ENCODE measurements around the gene LYL1.

Gene LYL1

DNA sequence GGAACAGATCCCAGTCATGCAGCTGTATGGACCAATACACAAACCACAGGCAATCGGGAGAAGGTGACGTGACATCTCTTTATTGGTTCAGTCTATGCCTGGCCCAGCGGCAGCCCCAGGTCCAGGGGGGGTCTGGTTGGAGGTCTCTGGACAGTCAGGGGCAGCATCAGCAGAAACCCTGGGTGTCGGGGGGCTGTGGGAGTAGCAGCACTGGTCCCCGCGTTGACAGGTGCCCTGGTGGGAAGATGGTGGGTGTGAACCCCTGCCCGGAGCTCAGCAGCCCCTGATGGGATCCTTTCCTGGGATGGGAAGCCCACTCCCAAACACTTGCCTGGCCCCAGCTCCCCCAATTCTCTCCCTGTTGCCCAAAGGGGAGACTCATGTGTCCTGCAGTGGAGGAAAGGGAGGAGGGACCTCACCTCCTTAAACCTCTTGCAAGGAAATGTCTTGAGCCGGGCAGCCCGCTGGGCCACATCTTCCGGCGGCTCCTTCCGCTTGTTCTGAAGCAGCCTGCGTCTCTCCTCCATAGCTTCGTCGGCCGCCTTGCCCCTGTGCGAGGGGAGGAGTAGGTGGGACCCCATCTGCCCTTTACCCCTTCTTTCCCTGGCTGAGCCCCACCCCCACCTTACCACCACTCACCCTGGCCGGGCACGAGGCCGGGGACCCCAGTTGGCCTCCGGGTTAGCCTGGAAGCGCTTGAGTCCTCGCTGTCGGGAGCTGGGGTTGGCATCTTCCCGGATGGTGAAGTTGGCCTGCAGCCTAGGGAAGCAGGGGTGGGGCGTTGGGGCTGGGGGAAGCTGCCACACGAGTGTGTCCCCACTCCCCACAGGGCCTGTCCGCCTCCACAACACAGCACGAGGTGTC lies 2.4 kb upstream of the LYL1 start:
- no peak for DNase-seq (ENCODE audit: low spot score)

DNA sequence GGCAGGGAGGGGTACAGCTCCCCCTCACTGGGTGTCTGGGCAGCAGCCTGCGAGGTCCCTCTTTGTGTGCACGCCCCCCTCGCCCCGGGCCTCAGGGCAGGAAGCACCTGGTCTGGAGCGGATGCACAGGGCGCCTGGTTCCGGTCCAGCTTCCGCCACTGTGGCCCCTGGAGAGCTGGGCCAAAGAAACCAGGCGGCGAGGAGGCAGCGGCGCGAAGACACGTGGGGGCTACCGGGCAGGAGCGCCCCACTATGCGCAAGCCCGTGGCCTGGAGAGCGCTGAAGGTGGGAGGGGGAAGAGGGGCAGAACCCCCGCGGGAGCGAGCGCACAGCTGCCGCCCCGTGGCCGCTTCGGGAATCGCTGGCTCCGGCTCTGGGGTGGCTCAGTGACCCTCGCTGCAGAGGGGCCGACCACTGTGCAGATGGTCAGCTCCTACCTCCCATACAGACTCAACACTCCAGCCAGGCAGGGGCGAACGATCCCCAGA lies 1.7 kb upstream of the LYL1 start:
- peak; percentile 81 for DNase-seq (ENCODE audit: low spot score)

DNA sequence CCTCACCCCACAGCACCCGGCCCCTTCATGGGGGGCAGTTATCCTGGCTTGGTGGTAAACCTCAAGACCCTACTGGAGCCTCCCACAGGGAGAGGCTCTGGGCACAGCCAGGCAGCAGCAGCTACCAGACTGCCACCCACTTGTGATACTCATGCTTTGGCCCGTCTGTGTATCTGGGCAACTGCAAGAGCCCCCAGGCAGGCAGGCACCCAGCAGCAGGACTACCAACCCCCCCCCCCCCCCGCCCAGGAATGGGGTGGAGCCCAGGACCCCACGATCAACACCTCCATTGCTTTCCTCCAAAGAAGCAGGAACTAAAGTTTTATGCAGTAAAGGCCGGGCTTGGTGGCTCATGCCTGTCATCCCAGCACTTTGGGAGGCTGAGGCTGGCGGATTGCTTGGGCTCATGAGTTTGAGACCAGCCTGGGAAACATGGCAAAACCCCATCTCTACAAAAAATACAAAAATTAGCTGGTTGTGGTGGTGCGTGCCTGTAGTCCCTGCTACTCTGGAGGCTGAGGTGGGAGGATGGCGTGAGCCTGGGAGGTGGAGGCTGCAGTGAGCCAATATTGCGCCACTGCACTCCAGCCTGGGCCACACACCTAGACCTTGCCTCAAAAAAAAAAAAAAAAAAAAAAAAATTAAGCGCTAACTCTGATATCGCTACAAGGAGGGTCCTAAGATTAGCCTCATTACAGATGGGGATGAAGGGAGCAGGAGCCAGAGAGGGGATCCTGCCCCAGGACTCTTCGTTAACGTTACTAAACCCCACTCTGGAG lies 1.1 kb upstream of the LYL1 start:
- peak; percentile 75 for DNase-seq (ENCODE audit: low spot score)

DNA sequence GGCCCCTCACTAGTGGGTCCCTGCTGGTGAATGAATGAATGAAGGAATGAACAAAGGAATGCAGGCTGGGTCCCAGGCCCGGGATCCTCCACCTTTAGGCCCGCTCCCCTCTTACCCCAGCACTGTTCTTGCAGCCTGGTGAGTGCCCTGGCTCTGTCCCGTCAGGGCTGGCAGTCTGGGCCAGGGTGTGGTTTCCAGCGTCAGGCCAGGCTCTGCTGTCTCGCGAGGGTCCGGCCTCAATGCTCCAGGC lies 317 bp downstream of the LYL1 start:
- DNase-seq (ENCODE audit: low spot score): no peak

DNA sequence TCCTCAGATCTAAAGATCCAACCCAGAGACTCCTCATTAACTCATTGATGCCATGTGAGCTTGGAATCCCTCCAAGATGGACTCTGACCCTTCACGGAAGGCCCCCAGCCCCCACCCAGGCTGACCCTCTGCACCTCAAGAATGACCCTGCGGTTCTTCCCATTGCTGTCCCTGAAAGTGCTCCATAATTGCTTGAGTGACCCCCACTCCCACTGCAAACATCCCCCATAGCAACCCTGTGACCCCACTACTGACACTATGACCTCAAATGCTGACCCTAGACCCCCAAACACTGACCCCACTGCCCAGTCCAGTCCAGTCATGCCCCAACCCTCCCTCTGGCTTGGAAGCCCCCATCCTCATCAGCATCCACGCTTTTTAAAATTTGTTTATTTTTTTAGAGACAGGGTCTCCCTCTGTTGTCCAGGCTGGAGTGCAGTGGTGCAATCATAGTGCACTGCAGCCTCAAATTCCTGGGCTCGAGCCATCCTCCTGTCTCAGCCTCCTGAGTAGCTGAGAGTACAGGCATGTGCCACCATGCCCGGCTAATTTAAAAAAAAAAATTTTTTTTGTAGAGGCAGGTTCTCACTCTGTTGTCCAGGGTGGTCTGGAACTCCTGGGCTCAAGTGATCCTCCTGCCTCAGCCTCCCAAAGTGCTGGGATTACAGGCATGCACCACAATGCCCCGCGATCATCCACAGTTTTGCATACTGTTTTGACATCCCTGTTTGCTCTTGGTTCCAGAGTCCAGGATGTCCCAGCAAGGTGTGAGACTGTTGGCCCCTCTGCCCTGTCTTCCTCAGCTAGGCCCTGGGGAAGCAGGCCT lies 855 bp downstream of the LYL1 start:
- DNase-seq (ENCODE audit: low spot score): no peak

DNA sequence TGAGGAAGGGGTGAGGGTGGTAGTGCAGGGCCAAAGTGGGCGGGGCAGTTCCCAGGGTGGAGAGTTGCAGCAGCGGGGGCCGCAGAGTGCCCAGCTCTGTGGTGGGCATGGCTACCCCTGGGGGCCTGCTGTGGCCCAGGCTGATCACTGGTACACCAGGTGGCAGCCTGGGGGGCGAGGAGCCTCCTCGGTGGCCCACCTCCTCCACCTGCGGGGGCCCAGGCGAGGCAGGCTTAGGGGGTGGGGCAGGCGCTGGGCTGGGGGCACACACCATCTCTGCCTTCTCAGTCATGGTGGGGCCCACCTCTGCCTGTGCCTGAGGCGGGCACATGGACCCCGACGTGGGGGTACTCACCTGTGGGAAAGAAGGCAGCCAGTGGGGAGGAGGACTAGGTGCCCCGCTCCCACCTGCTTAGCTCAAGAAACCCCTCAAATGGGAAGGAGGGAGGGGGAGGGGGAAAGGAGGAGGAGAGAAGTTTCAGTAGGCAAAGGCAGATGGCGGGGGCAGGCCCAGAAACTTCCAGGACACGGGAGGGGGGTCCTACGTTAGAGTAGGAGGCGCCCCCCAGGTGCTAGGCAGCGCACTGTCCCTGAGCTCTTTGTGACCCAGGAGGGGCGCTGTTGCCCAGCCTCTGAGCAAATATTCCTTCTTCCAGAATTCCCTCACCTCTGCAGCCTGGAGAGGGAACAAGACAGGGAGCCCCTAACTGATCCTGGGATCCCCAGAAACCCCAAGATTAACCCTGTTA lies 1.6 kb downstream of the LYL1 start:
- peak; percentile 82 for DNase-seq (ENCODE audit: low spot score)

DNA sequence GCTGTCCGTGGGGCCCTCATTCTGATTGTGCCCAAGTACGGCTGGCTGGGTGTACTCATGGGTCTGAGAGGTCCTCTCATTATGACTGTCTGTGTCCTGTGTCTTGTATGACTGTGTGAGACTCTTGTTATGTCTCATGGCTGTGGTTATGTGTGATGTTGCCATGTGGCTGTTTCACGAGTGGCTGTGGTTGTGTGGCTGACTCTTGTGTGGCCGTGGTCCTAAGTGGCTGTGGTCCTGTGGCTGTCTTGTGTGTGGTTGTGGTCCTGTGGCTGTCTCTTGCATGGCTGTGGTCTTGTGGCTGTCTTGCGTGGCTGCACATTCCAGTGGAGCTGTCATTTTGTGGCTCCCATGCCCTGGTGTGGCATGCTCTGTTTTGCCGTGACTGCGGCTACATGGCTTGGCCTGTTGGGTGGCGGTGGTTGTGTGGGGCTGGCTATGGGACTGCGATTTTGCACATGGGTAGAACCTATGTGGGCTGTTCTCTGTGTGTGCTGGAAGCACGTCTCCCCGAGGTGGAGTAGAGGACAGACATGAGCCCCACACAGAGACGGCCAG lies 2.5 kb downstream of the LYL1 start:
- peak; percentile 69 for DNase-seq (ENCODE audit: low spot score)

DNA sequence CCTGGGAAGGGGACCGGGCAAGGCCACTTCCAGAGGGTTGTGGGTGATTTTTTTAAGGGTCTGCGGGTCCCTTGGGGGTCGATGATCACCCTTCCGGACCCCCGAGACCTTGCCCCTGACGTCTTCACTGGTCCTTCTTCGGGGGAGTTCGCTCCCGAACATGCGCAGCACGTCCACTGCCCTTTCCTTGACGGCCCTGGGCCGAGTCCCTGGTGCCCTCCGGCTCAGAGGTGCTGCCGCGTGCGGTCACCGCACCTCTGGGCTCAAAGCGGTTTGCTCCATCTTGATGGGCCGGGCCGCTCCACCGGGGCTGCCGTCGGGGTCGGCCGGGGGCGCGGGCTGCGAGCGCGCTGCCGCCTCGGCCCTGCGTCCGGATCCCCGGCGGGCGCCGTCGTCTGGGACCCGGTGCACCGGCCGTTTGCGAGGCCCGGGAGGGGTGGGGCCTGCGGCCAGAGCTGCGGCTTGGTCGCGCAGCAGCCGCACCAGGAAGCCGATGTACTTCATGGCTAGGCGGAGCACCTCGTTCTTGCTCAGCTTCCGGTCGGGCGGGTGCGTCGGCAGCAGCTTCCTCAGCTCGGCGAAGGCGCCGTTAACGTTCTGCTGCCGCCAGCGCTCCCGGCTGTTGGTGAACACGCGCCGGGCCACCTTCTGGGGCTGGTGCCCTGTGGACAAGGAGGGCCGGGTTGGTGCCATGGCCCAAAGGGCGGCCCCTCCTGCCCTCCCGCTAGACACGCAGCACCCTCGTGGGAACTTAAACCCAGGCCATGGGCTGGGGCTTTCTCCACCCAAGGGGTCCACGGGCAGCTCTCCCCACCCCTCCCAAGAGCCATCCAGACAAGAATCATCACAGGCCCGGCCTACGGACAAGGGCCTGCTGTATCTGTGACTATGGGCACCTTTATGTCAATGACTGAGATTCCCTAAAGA lies 3.3 kb downstream of the LYL1 start:
- peak; percentile 82 for DNase-seq (ENCODE audit: low spot score)

DNA sequence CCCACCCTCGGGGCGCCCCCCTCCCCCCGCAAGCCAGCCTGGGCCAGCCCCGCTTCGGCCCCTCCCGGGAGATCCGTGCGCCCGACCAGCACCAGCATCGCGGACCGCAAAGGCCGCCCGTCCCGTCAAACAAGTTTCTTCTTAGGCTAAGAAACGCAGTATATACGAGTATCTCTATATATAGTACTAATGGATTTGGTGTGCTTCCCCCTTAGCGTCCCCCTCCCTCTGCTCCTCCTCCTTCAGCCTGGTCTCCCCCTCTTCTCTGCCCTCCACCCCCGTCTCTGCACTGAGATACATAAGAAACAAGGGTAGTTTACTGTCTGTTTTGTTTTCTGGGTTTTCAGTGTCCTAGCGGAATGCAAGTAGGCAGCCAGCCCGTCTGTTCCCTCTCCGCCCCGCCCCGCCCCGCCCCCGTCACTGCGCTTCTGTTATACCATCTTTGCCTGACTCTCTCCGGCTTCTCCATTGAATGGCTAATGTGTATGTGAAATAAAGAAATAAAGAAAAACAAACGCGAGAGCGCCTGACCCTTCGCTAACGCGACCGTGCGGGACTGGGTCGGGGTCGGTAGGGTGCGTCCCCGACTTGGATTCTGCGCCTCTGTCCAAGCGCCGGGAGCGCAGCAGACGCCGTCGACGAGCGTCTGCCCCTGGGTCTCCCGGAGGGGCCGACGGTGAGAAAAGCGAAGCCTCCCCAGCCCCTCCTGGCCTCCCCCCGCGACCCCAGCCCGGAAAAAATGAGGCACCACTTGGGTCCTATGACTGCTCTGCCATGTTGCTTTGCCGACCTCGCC lies 4.2 kb downstream of the LYL1 start:
- peak; percentile 76 for DNase-seq (ENCODE audit: low spot score)

DNA sequence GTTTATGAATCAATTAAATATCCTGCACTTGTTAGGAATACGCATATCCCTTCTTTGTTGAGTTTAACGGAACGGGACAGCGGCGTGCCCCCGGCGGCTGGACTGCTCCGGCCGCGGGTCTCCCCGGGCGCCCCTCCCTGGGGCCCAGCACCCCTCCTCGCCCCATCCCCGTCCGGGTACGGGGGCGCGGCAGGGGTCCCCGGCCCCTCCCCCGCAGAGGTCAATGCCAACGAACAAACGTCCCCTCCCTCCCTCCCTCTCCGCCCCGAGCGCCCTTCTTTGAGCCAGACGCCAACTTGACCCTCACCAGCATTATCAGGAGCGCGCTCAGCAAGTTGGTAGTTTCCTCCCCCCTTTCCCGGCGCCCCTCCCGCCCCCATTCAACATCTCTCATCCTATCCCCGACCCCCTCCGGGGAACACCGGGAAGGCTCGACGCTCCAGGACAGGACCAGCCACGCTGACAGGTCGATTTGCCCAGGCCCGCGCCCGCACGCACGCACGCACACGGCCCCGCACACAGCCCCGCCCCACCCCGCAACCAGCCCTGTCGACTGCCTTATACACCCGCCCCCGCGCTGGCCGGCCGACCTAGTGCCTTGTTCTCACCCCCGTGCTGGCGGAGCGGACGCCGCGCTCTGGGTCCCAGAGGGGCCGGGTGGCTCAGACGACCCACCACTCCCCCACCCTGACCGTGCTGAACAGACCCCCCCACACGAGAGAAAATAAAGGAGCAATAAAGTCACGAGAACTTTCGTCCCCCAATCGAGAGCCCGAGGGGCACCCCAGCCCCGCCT lies 5.0 kb downstream of the LYL1 start:
- DNase-seq (ENCODE audit: low spot score): peak; percentile 81

DNA sequence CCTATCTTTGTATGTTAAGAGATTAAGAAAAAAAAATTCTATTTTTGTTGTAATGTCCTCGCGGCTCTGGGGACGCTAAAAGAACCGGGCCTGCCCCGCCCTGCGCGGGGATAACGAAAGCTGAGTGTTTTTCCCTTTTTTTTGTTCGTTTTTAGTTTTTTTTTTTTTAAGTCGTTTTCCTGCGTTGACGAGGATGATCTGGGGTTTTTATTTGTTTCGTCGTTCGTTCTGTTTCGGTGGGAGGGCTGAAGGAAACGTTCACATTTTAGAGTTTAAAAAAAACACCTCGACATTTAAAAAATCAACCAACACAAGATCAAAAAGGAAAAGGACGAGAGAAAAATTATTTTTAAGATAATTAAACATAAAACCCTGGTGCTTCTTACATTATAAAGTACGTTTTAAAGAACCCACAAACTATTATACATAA lies 5.6 kb downstream of the LYL1 start:
- DNase-seq (ENCODE audit: low spot score): peak; percentile 69

DNA sequence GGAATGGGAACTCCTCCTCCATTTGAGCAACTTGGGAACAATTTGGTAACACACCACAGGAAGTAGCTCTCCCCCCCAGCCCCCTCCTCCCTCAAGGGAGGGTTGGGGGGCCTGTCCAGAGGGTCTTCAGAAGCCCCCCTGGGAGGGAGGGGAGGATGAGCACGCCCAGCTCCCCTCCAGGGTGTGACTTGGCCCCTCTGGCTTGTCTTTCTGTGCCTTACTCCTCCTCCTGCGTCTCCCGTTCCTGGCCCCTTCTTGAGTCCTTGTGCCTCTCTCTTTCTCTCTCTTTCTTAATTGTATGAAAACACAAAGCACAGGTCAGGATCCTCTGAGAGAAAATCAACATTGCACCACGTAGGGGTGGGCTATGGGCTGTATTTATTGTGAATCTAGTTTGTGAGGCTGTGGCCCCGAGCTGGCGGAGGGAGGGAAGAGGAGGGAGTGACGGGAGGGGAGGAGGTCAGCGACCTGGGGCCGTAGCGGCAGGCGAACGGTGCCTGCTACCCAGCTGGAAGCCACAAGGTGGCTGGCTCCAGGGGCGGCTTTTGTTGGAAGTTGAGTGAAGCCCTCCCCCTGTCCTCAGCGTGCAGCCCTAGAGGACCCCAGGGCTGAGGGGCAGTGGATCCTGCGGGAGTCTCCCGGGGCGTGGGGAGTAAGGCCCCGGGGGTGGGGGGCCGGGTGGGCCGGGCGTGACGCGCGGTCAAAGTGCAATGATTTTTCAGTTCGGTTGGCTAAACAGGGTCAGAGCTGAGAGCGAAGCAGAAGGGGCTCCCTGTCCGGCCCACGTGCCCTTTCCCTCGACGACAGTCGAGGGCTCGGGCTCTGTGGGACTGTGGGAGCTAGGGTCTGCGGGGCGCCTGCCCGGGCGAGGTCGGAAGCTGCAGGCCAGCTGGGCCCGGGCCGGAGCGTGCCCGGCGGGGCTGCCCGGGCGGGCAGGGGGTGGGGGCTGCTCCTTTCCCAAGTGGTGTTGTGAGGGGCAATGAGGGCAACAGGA lies 6.4 kb downstream of the LYL1 start:
- peak; percentile 76 for DNase-seq (ENCODE audit: low spot score)

DNA sequence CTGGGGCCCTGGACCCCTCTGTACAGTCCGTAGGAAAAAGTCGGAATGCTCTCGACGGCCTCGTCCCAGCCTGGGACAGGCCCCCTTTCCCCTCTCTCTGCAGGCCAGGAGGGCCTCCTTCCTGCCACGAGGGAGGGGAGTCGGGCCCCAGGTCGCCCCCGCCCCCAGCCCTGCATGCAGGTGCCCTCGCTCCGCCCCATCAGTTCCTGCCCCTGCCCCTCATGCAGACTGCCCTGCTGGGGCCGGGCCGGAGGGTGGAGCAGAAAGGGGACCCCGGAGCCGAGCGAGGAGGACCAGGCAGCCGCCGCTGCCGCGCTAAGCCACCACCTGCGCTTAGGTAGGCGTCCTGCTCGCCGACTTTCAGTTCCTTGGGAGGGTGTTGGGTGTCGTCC lies 7.3 kb downstream of the LYL1 start:
- peak; percentile 51 for DNase-seq (ENCODE audit: low spot score)

DNA sequence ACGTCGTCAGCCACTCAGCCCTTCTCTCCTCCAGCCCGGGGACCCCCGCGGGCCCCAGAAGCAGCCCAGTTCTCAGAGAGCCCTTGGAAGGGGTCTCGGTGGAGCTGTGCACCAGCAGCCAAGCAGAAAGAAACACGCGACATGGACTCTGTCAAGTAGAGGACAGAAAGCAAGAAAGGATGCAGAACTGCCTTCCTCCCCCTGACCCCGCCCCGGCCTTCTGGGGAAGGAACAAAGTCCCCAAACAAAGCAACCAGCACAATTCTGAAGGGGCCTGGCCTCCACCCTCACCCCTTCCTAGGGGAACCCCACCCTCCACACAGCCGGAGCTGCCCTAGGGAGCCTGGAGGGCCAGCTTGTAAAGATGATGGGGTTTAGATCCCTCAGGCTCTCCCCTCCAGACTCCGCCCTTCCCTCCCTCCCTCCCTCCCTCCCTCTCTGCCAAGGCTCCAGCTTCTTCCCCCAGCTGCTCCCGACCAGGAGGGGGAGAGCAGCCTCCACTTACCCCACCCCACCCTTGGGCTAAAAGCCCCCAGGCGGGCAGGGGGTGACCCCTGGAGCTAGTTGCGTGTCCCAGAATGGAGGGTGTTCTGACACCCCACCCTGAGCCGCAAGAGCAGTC lies 7.8 kb downstream of the LYL1 start:
- peak; percentile 67 for DNase-seq (ENCODE audit: low spot score)

DNA sequence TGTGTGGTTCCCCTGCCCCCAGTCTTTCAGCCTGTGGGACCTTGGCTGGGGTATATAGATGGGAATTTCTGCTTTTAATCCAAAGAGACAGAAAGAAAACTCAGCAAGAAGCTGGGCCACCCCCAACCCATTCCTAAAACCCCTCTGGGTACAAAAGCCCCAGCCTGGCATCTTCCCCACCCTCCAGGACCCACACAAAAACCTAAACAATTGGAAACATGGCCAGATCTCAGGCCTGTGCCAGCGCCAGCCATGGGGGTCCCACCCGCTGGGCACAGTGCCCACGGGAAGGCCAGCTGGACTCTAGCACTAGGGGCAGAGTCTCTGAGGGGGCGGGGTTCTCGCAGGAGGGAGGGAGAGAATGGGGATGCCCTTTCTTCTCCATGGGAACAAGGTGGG lies 8.6 kb downstream of the LYL1 start:
- no peak for DNase-seq (ENCODE audit: low spot score)

DNA sequence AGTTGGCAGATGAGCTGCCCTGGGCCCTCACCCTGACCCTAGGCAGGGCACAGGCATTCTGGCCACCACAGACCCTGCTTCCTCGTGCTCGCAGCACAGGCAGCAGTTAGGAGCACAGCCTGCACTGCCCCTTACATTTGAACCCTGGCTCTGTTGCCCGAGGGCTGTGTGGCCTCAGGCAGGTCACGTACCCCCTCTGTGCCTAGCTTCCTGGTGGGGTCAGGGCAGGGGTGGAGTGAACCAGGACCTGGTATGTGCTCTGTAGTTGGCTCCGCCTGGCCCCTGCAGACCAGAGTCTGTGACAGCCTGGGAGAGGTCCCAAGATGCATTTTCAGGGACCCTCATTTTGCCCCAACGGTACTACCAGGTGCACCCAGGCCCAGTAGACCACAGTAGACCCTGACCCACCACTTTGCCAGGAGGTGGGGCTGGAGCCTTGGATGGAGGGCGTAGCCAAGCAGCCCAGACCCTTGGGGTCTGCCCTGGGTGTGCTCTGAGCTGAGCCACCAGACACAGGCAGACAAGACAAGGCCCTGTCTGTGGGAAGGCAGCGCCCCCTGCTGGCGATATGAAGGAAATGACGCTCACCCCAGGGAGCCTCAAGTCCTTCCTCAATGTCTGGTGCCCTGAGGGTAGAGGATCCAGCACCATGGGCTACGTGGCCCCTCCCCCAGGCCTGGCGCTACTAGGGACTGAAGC lies 9.1 kb downstream of the LYL1 start:
- peak; percentile 94 for DNase-seq (ENCODE audit: low spot score)
